Adipocyte (in vitro differentiated cells): ENCODE measurements around the gene OR2T27.
"Not testable (repeated sequence)": the region's sequence is repeated elsewhere in the genome, so short reads cannot be mapped to it uniquely, and the experiment has no call there.

Experiments
- DNase-seq: peaks from one replicate; pipeline ENCODE4 v3.0.0-alpha.2; 2015; ENCODE audit warnings: low read depth
- H3K27me3 ChIP-seq: replicated peaks from 2 replicates; pipeline ENCODE4 v1.7.0; 2013; ENCODE audit warnings: mild to moderate bottlenecking, low read length, moderate library complexity; ENCODE audit not compliant: control insufficient read depth, insufficient read depth
- H3K36me3 ChIP-seq: 2 replicates; pipeline ENCODE4 v1.7.0; 2013; ENCODE audit warnings: low read length, mild to moderate bottlenecking, moderate library complexity; ENCODE audit not compliant: control insufficient read depth, insufficient read depth, severe bottlenecking
- H3K4me1 ChIP-seq: 2 replicates; pipeline ENCODE4 v1.7.0; 2013; ENCODE audit warnings: mild to moderate bottlenecking, low read length, moderate library complexity; ENCODE audit not compliant: control insufficient read depth, insufficient read depth
- H3K4me3 ChIP-seq: 2 replicates; pipeline ENCODE4 v1.7.0; 2013; ENCODE audit warnings: mild to moderate bottlenecking, low read length, moderate library complexity
- H3K9ac ChIP-seq: 2 replicates; pipeline ENCODE4 v1.7.0; 2013; ENCODE audit warnings: mild to moderate bottlenecking, low read length, moderate library complexity
- H3K9me3 ChIP-seq: 2 replicates; pipeline ENCODE4 v1.7.0; 2013; ENCODE audit warnings: mild to moderate bottlenecking, low read length, moderate library complexity; ENCODE audit not compliant: control insufficient read depth

Gene OR2T27, protein sequence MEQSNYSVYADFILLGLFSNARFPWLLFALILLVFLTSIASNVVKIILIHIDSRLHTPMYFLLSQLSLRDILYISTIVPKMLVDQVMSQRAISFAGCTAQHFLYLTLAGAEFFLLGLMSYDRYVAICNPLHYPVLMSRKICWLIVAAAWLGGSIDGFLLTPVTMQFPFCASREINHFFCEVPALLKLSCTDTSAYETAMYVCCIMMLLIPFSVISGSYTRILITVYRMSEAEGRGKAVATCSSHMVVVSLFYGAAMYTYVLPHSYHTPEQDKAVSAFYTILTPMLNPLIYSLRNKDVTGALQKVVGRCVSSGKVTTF

DNA sequence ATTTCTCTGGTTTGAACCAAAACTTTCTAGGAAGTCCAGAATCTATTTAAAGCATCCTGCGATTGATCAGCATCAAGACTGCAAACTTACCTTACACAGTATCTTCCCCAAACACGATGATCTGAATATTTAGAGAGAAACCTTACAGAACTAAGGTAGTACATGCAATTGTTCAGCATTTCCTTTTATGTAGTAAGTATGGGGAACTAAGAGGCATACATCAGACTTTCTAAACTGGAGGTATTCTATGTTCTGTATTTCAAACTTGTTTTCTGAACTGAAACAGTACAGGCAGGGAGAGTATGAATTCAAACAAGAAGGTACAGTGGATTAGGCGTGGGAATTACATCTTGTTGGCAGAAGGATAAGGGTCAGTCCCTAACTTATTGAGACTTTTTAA, at the start of gene OR2T27:
OR2T27 (minus strand) TSS at position 175 of the 400 bp plus-strand sequence. CDS start 4,644 bp downstream, outside the sequence.
- H3K4me3 ChIP-seq, H3K9me3 ChIP-seq, DNase-seq, H3K27me3 ChIP-seq, H3K9ac ChIP-seq, H3K36me3 ChIP-seq, H3K4me1 ChIP-seq: not testable (repeated sequence)

DNA sequence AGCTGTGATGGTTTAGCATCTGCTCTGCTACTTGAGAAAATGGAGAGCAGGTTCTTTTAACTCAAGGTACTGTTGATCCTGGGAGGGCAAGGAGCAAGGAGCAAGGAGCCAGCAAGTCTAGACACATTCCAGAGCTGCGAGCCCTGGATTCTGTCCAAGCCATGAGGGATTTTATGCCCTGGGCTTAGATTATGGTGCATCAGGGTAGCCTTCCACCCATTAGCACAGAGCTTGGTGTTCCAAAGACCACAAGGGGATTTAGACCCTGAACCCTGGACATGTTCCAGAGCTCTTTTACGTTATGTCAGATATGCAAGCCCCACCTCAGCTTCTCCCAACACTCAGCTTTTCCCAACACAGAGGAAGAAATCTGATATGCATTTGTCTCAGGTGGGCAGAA, 49.3 kb upstream of the OR2T27 start:
- no peaks in the 10 kb centered on the region for H3K9me3 ChIP-seq
- no peaks in the 10 kb centered on the region for H3K27me3 ChIP-seq
- H3K4me3 ChIP-seq: no peak overlapping the region
- H3K9ac ChIP-seq: no peak overlapping the region
- no peaks in the 10 kb centered on the region for H3K36me3 ChIP-seq
- H3K4me1 ChIP-seq: no peaks in the 10 kb centered on the region
- no peak for DNase-seq

DNA sequence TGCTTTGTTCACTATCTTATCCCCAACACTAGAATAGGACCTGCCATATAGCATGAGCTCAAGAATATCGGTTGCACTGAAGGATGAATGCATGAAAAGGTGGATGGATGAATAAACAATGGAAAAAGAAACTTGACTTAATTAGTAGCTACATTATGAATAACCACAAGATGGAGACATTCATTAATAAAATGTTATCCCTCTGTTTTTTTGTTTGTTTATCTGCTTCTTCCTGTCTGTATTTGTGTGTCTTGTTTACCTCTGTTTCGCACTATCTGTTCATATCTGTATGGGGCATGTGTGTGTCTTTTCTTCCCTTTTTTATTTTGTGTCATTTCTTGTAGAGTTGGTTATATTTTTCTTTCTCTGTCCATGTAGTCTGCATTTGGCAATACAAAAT, 48.3 kb upstream of the OR2T27 start:
- Histone ChIP-seq H3K9ac (no peak overlapping the region), H3K27me3 (no peaks in the 10 kb centered on the region), H3K9me3 (no peaks in the 10 kb centered on the region), H3K4me3 (no peak overlapping the region), H3K4me1 (no peaks in the 10 kb centered on the region), H3K36me3 (no peaks in the 10 kb centered on the region)
- DNase-seq: peak; percentile 2

DNA sequence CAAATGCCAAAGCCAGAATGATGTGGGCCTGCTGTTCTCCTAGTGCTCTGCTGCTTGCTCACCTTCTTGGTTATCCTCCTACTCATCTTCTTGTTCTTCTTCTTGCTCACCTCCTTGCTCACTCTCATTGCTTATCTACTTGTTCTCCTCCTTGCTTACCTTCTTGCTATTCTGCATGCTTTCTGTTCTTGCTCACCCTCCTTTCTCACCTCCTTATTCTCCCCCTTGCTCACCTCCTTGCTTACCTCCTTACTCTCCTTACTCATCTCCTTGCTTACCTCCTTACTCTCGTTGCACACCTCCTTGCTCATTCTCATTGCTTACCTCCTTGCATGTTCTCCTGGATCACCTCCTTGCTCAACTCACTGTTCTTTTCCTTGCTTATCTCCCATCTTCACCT, 47.4 kb upstream of the OR2T27 start, which contains the start of gene OR14I1:
OR14I1 (minus strand) TSS at position 53 of the 400 bp plus-strand sequence.
- no peak within 1 kb of the TSS for H3K9ac ChIP-seq
- no peak within 1 kb of the TSS for H3K4me3 ChIP-seq
- H3K9me3 ChIP-seq: no peaks in the 10 kb centered on the region
- H3K27me3 ChIP-seq: no peaks in the 10 kb centered on the region
- H3K4me1 ChIP-seq: no peaks in the 10 kb centered on the region
- no peaks in the 10 kb centered on the region for H3K36me3 ChIP-seq
- DNase-seq: no peak

DNA sequence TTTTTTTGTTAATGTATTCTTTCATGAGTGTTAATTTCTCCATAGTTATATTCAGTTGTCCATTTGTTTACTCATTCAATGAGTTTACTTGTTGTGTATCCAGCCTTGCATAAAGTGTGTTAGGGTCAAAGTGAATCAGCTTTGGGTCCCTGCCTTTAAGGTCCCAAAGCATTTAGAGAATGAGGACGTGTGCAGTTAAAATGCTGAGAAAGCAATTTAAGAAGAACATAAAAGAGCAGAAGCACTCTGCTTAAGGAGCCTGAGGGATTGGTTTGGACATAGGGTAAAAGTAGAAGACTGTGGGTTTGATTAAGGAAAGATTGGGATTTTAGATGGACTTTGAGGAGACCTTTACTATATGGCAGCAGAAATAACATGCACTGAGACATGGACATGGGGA, 43.8 kb upstream of the OR2T27 start:
- no peaks in the 10 kb centered on the region for H3K36me3 ChIP-seq
- no peaks in the 10 kb centered on the region for H3K9me3 ChIP-seq
- DNase-seq: no peak
- no peak overlapping the region for H3K4me3 ChIP-seq
- H3K9ac ChIP-seq: no peak overlapping the region
- H3K4me1 ChIP-seq: no peaks in the 10 kb centered on the region
- H3K27me3 ChIP-seq: no peaks in the 10 kb centered on the region

DNA sequence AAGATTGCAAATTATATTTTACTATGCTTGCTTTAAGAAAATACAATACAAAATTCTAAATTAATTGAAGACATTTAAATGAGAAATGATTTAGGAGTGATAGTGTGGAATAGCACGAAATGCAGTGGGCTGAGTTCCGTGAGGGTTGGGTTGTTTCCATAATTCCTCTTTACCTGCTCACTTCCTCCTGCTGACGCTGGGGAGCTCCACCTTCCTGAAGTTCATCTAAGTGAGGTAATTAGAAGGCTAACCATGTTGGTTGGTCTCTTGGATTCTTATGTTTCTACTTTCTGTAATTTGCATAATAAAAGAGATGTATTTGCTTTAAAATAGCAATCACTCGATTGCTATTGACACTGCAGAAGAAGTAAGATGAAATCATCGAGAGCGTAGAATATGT, 42.6 kb upstream of the OR2T27 start:
- Histone ChIP-seq H3K4me3 (no peak overlapping the region), H3K36me3 (no peaks in the 10 kb centered on the region), H3K27me3 (no peaks in the 10 kb centered on the region), H3K9ac (no peak overlapping the region), H3K4me1 (no peaks in the 10 kb centered on the region), H3K9me3 (no peaks in the 10 kb centered on the region)
- no peak for DNase-seq

DNA sequence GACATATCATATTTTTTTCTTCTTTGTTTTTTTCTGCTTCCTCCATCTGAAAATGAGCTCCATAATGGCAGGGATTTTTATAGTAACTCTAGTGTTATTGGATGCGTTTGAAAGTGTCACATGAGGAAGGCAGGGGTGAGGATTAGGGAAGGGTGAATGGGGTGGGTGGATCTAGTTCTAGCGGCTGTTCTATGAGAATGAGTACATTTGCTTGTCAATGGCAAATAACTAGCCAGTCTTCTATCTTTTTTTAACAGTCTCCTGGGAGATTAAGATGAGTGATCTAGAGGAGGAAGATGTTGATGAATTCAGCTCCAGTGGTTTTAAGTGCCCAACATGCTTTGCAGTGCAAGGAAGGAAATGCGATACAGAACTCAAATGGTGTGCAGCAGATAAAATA, 41.4 kb upstream of the OR2T27 start:
- Histone ChIP-seq H3K4me1 (no peaks in the 10 kb centered on the region), H3K4me3 (no peak overlapping the region), H3K27me3 (no peaks in the 10 kb centered on the region), H3K36me3 (no peaks in the 10 kb centered on the region), H3K9ac (no peak overlapping the region), H3K9me3 (no peaks in the 10 kb centered on the region)
- no peak for DNase-seq

DNA sequence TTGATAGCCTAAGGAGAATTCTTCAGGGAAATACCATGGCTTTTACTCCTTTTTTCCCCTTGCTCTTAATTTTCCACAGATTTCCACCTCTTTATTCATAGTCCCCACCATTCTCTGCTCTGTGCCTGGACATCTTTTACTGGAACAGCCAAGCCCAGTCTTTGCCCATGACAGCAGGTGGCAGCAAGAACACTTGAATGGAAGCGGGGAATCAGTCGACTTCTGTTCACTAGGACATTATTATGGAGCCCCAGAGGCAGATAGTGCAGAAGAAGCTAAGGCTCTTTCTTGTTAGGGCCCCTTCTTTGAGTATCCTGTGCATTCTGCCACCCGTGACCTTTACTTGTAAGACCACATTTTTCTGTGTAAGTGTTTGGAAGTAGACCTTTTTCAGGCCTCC, 40.9 kb upstream of the OR2T27 start:
- H3K9me3 ChIP-seq: no peaks in the 10 kb centered on the region
- H3K36me3 ChIP-seq: no peaks in the 10 kb centered on the region
- H3K4me3 ChIP-seq: no peak overlapping the region
- H3K9ac ChIP-seq: no peak overlapping the region
- H3K4me1 ChIP-seq: no peaks in the 10 kb centered on the region
- no peaks in the 10 kb centered on the region for H3K27me3 ChIP-seq
- DNase-seq: no peak

DNA sequence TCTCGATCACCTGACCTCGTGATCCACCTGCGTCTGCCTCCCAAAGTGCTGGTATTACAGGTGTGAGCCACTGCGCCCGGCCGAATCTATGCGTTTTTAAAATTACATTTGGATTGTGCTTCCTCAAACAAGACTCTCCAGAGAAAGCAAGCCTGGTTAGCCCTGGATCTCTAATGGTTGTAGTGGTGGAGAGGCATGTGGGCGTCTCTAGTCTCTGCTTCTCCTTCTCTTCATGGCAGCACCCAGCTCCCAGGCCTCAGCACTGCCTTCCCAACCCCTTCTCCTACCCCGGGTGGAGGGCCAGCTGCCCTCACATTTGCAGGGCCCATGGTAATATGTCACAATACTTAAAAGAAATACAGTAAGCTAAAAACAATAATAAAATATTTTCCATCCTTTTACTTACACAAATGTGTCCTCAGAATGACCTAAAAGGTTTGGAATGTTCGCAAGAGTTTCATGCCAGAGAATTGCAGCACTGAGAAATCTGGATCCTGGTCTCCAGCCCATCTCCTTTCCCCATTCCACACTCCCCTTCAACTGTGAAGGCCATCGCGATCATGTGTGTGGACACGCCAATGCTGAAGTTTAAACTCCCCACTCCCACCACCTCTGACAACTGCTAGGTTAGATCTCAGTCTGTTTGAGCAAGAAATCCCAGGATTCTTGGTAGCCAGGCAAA, 40.3 kb upstream of the OR2T27 start:
- H3K4me1 ChIP-seq: no peaks in the 10 kb centered on the region
- peak; percentile 45 for DNase-seq
- no peaks in the 10 kb centered on the region for H3K9me3 ChIP-seq
- no peak overlapping the region for H3K9ac ChIP-seq
- H3K36me3 ChIP-seq: no peaks in the 10 kb centered on the region
- H3K27me3 ChIP-seq: no peaks in the 10 kb centered on the region
- H3K4me3 ChIP-seq: no peak overlapping the region

DNA sequence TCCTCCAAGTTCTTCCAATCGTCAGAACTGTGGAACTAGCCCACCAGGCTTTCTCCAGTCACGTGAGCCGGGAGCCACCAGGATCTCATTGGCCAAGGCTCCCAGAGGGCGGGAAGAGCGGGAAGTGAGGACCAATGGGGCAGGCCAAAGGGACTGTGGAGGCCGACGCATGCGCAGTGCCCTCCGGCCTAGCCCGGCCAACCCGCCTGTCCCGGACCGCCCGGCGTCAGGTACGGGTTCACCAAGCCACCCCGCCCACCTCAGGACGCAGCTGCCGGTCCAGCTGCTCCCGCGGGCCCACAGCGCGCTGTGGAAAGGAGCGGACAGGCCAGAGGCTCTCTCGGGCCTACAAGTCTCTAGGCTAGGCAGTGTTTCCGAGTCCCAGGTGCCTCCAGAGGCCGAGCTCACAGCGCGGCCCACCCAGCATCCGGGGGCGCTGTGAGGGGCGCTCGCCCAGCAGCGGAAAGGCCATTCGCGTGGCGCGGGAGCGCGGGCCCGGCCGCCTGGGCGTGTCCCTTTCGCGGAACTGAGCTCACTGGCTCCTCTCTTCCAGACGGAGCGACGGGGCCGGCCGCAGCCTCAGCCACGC, 36.3 kb upstream of the OR2T27 start:
- no peak overlapping the region for H3K4me3 ChIP-seq
- peaks cover 7% of the 10 kb centered on the region for H3K9me3 ChIP-seq
- no peaks in the 10 kb centered on the region for H3K4me1 ChIP-seq
- H3K9ac ChIP-seq: no peak overlapping the region
- DNase-seq: no peak
- no peaks in the 10 kb centered on the region for H3K36me3 ChIP-seq
- no peaks in the 10 kb centered on the region for H3K27me3 ChIP-seq

DNA sequence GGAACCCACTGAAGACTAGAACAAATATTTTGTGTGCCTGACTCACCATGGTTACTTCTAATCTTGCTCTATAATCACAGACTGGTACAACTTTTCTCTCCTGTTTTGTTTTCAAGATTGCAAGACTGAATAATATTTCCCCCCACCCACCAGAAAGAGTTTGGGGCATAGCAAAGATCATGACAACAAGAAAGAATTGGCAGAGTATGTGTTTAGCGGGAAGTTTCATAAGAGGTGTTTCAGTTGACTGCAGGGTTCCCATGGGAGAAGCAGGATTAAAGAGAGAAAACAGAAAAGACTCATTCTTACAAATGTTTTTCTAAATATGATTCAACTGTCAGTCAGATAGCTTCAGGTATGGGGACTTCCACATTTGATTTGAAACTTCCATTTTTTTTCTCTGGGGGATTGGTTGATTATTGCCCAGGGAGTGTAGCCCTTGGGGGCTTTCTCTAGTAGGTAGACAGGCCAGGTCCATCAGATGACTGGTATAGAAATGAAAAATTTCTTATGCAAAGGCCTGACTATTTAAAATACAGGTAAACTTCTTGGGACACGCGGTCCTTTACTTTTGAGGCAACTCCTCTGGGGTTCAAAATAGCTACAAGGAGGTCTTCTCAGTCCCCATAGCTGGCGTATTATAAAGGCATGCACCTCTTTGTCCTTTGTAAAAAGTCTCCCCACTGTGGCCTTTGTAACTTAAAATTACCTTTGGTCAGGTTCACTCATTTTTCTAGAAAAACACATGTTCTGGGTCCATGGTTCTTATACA, 33.4 kb upstream of the OR2T27 start:
- H3K4me3 ChIP-seq: no peak overlapping the region
- H3K9ac ChIP-seq: no peak overlapping the region
- no peaks in the 10 kb centered on the region for H3K27me3 ChIP-seq
- no peaks in the 10 kb centered on the region for H3K4me1 ChIP-seq
- no peak for DNase-seq
- peaks cover 7% of the 10 kb centered on the region for H3K9me3 ChIP-seq
- H3K36me3 ChIP-seq: no peaks in the 10 kb centered on the region
